Measurements from ENCODE around the gene LIMCH1. TPM values are rescaled to one million over a fixed set of nuclear protein-coding genes. Genes with fewer than 3 reads are reported as not detected.
"Not testable (repeated sequence)": the region's sequence is repeated elsewhere in the genome, so short reads cannot be mapped to it uniquely, and the experiment has no call there.

The LIMCH1 gene
- polyA plus RNA-seq, 10 donors: 67.3 to 152 (median 119) TPM

DNA sequence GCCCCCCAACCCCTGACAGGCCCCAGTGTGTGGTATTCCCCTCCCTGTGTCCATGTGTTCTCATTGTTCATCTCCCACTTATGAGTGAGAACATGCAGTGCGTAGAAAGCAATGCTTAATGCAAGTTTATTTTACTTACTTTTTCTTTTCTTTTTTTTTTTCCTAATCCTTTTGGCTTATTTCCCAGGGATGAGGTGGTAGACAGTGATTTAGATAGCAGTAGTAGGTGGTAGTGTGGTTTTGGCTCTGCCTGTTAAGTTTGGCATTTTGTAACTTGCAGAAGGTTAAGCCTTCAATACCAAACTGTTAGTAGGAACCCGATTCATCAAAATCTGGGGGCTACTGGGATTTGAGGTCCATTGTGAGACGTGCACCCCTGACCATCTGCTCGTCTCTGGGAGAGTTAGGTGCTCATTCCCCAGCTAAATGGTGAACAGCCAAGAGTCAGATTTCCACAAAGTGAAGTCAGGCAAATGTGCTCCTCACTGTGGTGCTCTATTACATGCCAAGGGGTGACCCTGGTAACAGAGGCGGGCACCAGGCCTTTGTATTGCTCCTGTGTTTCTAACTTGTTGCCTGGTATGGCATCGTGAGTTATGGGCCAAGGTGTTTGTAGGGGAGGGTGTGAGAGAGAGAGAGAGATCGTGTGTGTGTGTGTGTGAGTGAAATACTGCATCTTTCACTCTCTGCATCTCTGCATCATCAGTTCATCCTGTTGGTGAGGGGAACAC, 140.3 kb downstream of the LIMCH1 start:
- no peak for DNase-seq

DNA sequence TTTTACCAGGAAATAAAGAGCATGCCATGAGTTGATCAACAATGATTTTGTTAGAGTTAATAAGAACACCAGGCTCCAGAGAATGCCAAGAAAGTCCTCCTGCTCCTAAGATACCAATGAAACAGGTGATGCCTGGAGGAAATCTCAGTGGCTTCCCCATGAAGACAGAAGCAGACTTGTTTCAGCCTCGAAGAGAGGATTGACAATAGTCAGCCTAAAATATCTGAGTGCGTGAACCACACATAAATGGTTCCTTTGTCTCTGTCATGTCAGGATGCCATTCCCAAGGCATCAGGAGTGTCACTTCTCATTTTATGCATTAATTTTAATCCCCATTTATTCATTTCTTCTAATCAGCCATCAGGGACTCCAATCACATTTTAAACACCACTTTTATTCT, 141.0 kb downstream of the LIMCH1 start:
- DNase-seq: no peak

DNA sequence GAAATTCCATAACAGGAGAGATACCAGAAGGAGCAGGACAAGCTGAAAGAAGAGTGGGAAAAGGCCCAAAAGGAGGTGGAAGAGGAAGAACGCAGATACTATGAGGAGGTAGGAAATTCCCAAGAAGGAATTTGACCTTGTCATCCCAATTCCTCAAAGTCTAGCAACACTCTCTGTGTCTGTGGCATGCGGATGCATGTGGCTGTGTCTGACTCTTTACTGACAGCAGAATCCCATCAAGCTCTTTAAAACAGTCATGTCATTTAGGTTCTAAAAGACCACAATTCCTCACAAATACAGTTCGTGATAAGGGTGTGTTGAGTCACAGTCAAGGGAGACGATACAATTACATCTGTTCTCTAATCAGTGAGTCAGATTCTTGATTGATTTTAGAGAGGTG, 142.0 kb downstream of the LIMCH1 start:
- no peak for DNase-seq

DNA sequence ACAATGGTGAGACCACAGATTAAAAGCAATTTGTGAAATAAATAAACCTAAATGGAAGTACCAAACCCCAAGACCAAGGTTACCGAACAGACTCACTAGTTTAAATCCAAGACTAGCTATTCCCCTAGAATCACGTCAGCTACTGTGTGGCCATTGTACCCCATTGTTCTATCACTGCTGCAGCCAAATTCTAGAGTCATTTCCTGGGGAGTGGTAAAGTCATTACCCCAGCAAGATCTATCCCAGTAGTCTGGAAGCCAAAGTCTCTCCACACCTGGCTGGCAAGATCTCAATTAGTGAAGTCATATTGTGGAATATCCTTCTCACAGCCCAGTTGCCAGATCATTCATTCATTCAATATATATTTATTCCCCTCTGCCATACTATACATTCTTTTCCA, 143.1 kb downstream of the LIMCH1 start:
- no peak for DNase-seq

DNA sequence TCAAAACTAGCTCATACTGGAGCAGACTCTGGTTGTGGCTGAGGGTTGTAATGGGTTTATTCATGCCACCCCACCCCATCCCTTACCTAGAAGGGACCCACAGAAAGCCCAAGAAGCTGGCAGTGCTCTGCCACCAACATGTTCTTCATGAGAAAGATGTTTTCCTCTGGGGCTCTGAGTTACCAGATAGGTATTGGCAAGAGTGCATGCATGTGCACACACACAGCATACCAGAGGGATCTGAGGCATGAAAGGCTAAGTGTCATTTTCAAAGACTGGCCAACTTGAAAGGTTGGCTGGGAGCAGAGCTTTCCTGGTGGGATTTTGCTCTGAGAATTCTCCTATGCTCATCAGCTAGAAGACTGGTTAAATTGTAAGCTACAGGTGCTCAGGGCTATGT, 145.4 kb downstream of the LIMCH1 start:
- no peak for DNase-seq

DNA sequence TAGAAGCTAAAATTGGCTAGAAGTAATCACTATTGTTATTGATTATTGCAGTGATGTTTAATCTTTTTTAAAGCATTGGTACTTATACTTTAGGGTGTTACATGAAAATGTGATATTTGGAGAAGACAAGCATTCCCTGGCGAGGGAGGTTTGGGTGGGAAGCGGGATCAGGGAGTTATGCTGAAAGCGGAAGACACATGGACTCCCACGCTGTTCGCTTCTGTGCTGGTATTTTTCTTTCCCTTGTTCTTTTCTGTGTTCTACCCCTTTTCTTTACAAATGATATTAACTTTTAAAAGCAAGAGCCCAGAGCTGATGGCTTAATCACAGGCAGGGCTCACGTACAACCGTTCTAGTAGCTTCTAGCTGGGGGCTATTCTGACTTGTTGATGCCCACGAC, 148.9 kb downstream of the LIMCH1 start:
- no peak for DNase-seq

DNA sequence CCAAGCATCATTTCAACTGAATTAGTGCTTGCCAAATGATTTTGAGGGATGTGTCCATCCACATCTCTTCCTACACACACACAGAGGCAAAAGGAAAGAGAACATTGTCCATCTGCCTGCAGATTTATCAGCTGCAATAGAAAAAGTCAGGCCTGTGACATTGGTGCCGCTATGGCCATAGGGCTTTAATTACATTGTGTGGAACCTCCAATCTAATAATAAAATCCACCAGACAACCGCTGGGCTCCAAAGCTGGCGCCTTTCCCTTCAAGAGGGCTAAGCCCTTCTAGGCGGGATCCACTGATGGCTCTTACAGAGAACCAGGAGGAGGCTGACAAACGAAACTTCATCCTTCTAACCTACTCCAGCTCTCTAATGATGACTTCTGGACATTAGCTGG, 150.0 kb downstream of the LIMCH1 start:
- no peak for DNase-seq

DNA sequence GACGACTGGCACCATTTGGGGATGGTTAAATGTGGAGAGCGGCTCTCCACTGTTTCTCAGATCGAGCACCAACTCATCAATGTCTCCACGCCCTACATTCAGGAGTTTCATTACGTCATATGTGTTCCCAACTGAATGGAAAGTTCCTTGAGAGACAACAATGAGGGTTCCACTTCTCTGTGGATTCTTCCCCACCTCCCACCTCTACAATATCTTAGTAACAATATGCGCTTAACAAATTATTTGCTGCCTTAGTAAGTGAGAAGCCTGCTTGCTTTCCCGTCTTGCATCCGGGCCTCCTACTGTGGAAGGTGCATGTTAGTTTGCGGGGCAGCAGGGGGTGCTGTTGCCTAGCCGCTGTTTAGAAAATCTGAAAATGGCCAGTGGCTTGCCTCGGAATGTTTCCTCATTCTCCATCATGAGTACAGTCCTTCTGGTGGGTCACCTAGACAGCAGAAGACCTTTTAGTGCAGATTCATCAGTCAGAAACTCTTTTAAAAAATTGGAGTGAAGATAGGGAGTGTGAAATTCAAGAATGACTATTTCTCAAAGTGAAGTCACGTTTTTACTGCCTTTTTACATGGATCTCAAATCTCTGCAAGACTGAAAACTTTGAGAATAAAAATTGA, 154.9 kb downstream of the LIMCH1 start:
- DNase-seq: peak; percentile 11 to 64 (median 27)

DNA sequence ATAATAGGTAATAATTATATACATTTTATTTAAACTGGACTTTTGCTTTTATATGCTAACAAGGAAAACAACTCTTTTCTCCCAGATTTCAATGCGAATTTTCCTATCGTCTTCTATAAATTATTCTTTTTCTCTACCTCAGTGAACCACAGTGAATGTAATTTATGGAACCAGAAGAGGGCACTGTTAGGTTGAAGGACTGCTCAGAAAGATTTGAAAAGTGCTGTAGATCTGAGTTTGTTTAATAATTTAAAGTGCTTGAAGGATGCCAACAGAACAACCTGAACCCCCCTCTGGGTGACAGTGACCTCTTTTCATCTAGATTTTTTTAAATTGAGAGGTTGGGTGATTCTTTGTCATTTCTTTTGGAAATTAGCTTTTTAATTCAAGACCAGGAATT, 155.7 kb downstream of the LIMCH1 start:
- DNase-seq: peak in 2 of 3 donors; percentile 13 to 34

DNA sequence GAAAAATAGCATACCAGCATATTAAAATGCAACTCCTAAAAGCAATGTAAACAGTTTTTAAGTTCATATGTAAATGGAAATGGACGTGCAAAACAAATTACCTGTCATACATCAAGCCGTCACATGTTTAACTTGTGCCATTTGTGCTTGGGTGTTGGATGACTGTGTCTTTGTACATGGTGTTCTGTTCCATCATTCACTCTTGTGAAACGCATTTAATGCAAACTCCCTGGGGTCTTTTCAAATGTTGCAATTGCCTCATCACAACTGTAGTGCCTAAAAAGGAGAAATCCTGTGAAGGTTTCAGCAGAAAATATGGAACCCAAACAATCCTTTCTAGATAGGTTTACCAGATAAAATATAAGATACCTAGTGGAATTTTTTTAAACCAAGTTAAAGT, 158.2 kb downstream of the LIMCH1 start:
- DNase-seq: no peak

DNA sequence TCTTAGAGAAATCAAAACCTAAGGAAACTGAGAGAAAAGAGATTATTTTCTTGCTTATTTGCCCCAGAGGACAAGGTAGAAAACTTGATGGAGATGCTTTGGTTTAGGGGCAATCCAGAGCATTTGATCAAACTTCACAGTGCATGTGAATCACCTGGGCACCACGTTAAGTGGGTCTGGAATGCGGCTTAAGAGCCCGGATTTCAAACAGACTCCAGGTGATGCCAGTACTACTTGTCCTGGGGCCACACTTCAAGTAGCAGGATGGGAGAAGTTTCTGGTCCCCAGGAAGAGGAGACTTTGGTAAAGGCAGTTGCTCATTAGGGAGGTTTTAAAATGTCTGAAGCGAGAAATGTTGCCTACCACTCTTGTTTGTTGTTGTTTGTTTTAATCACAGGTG, 158.8 kb downstream of the LIMCH1 start:
- DNase-seq: no peak

DNA sequence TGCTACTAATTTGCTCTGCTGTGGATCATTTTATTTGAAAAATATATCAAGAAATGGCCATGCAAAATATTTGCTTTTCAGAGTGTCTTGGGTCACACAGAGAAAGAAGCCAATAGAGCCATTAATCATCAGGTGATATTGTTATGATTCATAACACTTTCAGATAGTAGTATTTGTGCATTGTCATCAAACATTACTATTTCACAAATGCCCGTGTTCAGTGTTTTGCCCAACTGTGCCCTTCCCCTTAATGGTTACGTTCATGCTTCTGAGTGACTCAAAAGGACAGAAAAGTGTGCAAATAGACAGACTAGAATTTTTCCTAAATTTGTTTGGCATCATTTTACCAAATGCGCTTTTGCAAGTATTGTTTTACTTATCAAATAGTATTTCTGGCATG, 164.0 kb downstream of the LIMCH1 start:
- DNase-seq: no peak

DNA sequence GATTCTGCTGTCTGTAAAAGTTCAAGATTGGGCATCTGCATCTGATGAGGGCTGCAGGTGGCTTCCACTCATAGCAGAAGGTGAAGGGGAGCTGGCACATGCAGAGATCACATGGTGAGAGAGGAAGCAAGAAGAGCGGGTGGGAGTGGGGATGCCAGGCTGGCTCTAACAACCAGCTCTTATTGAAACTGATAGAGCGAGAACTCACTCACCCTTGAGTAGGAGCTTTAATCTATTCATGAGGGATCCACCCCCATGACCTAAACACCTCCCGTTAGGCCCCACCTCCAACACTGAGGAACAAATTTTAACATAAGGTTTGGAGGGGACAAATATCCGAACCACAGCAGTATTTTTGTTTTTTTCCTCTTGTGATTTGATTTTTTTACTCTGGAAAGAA, 164.8 kb downstream of the LIMCH1 start:
- DNase-seq: no peak

DNA sequence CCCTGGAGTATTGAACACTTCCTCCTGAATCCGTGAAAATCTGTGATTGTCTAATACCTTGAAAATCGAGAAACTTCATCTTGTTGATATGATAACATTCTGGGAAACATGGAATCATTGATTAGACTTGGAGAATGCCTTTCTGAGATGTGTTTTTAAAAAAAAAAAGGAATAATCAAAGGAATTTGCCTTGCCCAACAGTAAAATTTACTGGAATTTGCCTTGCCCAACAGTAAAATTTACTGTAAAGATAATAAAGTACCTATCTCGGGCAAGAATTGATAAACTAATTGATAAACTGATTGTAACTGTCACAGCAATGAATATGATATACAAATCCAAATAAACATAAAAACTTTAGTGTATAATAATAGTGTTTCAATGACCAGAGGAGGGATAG, 165.8 kb downstream of the LIMCH1 start:
- no peak for DNase-seq

DNA sequence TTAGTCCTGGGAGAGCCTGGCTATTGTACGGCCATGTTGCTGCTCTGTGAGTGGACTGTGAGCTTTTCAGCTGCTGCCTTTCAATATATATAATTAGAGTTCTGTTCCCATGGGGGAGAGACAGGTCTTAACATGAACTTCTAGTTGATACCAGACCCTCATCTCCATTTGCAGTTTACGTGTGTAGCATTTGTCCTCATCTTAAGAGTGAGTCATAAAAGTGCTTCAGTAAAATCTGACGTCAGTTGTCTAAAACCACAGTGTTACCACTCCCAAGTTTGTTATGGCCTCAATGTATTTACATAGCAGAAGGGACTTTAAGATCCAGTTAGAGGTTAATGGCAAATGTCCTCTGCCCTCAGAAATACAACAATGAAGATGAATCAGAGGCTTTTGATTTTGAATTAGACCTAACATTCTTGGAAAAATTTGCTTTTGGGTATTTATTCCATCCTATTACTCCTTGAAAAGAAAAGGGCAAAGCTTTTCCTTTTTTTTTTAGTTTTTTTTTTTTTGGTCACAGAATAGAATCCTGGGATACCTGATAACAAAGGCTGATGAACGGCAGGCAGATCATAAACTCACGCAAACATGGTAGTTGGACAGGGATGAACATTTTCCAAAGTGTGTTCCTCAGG, 172.0 kb downstream of the LIMCH1 start:
- peak in 1 of 3 donors; percentile 5 for DNase-seq

DNA sequence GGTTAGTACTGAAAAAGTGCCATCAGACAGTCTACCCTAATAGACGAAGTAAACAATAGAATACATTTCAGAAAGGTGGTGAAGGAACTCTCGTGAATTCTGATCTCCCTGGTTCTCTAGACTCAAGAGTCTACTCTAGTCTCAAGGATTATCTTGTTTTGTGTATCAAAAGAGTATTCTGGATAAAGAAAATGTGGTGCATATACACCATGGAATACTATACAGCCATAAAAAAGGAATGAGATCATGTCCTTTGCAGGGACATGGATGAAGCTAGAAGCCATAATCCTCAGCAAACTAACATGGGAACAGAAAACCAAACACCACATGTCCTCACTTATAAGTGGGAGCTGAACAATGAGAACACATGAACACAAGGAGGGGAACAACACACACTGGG, 173.7 kb downstream of the LIMCH1 start:
- DNase-seq: not testable (repeated sequence)

DNA sequence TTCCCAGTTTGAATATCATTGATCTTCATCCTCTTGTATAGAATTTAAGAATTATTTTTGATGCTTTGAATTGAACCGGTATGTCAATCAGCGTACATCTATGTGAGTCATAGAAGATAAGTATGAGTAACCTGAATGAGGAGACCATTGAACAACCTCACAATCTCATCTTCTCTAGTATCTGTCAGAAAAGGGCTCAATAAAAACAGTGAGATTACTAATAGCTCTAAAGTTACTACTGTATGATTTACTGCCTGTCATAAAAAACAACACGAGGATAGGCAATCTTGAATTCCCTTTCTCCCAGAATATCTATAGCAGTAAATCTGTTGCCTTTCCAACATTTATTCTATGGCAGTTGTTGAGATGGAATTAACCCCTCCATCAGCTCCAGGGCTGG, 174.5 kb downstream of the LIMCH1 start:
- no peak for DNase-seq

DNA sequence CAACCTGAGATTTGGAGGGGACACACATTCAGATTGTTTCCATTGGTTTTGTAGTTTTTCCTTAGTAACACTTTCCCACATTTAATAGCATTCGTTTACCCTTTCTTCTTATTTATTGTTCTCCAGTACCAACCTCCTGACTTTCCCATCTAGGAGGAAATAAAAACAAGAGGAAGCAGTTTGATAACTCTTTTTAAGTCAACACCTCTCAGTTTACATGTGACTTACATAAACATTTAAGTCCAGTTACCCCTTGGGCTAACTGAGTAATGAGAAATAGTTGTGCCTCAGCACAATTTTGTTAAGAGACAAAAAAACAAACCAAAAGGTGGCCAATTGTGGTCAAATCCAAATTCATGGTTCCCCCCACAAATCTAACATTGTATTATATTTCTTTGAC, 175.8 kb downstream of the LIMCH1 start:
- DNase-seq: no peak

DNA sequence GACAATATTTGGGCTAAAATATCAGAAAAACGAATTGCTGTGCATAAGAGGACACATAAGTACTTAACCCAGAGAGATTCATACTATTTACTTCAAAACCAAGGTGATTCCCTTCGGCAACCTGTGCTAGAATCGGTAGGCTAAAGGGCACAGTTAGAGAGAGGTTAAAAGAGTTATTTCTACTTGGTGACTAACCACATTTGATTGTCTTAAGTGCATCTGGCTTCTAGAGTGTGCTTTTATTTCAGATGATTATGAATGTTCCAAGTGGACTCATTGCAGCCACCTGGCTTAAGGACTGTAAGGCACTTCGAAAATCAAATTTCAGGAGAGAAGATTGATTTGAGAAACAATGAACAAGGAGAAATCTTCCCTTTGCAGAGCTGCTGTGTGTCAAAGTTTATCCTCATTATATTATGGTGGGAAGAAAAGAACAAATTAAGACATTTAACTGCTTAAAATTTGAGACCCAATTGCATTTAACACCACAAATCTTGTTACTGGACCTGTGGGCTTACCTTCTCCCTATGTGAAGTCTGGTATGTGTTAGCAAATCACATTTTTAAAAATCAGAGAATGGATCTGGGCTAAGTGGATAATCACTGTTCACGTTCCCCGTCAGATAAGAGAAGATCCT, 176.5 kb downstream of the LIMCH1 start:
- no peak for DNase-seq

DNA sequence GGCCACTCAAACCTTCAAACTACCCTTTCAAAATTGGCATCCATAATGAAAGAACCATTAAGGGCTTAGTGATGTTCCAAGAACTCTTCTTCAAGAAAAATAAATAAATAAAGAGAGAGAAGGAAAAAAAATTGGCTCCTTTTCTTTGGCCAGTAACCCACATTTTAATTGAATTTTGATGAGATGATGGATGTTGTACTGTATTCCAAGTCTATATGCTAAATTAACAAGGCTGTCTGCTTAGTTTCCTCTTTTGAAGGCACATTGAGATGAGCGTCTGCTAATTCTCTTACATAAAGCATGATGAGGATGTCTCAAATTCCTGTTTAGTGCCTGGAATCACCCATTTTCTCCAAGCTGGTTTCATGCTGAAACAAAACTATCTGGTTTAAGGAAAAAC, 177.2 kb downstream of the LIMCH1 start:
- peak in 1 of 3 donors; percentile 19 for DNase-seq

DNA sequence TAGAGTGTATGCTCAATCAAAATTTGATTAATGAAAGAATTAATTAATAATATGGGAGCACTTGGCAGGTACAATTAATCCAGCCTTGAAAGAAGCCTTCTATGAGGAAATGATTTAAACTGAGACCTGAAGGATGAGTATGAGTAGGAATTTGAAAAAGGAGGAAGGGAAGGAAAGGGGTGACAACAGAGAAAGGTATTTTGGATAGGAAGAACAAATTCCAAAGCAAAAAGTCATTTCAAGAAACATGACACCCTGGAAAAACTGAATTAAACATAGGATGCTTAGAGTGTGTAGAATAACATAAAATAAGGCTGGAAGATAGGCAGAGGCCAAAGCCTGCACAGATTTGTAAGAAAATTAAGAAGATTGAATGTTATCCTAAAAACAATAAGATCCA, 180.9 kb downstream of the LIMCH1 start:
- DNase-seq: peak in 1 of 3 donors; percentile 15

DNA sequence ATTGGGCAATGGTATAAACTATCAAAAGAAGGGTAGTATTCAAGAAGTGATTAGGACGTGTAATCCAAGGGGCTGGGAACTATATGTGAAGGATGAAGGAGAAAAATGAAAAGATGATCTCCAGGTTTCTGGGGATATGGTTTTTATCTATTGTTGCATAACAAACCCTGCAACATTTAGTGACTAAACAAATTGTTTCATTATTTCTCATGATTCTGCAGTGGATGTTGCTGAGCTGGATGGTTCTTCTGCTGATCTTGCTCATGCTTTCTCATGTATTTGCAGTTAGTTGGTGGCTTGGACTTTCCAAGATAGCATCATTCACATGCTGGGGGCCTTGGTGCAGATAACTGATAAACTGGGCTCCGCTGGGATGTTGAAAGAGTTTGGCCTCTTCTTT, 181.5 kb downstream of the LIMCH1 start:
- no peak for DNase-seq

DNA sequence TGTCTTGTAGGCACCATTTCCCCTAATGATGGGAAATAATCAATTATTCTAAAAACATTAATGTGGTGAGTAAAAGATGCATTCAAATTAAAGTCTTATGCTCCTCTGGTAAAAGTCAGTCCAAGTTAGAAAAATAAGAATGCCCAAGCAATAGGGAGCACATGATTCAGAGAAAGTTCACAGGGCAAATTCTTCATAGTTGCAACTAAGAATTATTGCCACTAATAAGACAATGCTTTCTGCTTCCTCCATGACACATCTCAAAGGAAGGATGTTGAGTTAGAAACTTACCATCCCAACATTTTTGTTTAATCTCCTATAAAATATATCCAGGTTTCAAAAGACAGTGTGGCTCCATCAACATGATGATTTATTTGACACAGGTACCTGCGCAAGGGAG, 184.2 kb downstream of the LIMCH1 start:
- DNase-seq: no peak
